Occipital lobe (tissue), 2 donors: Measurements from ENCODE around the gene ATXN1. TPM values are rescaled to one million over a fixed set of nuclear protein-coding genes. Genes with fewer than 3 reads are reported as not detected.
"Not testable (repeated sequence)": the region's sequence is repeated elsewhere in the genome, so short reads cannot be mapped to it uniquely, and the experiment has no call there.

Experiments used
- DNase-seq: peaks from one replicate; lab custom pipeline; 2025; lab: John Stamatoyannopoulos, UW
- total RNA-seq: library from RNA; depleted of rRNA; stranded (reverse); fragments of >200 nt; gene quantifications from one replicate; pipeline ENCODE4 v1.2.3, GENCODE V29; 2014

Gene ATXN1
- total RNA-seq, 1 donor from 2014 or later: 102 TPM

DNA sequence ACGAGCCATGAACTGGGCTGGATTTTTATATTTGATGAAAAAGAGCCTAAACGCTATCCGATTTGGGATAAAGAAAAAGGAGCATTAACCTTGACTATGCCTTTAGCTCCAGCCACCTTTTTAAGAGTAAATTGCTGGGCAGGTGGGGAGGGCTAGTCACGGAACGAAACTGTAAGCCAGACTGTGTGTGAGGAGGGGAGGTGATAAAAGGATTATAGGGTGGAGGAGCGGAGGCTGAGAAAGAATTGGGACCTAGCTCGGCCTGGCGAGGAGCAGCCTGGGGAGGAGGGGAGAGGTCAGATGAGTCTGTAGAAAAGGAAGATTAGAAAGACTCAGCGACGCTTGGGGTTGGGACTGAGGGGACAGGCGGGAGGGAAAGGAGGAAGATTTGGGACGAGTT lies 498.5 kb downstream of the ATXN1 start:
- DNase-seq: not testable (repeated sequence)

DNA sequence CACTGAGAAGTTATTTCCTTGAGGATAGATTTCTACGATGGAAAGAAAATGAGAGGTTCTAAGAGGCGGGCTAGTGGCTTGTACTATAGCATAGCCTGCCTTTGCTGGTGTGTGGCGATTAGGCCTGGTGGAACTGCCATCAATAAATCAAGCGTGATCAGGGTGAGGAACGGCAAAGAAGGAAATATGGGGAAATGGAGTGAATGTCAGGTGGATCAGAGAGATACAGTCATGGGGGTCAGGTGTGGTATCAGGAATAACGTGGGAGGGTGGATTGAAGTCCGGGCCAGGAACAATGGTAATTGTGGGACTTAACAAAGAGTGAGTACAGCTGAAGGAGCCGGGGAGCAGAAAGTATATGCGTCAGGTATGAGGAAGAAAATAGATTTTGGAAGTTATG lies 500.7 kb downstream of the ATXN1 start:
- not testable (repeated sequence) for DNase-seq

DNA sequence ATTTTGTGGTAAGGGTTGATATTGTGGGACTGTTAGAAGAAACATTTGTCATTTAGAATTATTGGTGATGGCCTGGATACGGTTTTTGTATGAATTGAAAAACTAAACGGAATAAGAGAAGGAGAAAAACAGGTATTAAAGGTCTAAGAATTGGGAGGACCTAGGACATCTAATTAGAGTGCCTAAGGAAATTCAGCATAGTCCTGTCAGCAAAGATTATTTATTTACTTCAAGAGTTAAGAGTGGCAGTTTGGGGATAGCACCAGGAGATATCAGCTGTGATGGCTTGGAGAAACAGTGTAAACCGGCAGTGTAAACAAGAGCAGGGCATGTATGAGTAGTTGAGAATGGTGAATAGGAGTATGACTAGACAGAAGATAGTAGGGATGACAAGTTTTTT lies 501.7 kb downstream of the ATXN1 start:
- DNase-seq: not testable (repeated sequence)

DNA sequence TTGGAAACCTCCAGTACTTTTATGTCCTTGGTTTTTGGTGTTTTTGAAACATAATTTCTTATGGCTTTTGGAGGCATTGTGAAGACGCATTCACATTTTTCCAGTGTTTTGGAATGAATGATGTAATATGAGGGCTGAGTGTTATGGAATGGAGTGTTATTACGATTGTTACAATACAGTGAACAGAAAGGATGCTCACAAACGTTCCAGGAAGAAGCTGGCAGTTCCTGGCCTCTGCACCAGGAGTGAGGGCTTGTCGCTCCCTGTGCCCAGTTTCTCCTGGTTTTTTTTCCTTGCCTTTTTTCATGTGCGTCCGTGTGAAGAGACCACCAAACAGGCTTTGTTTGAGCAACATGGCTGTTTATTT lies 502.6 kb downstream of the ATXN1 start:
- no peak for DNase-seq

DNA sequence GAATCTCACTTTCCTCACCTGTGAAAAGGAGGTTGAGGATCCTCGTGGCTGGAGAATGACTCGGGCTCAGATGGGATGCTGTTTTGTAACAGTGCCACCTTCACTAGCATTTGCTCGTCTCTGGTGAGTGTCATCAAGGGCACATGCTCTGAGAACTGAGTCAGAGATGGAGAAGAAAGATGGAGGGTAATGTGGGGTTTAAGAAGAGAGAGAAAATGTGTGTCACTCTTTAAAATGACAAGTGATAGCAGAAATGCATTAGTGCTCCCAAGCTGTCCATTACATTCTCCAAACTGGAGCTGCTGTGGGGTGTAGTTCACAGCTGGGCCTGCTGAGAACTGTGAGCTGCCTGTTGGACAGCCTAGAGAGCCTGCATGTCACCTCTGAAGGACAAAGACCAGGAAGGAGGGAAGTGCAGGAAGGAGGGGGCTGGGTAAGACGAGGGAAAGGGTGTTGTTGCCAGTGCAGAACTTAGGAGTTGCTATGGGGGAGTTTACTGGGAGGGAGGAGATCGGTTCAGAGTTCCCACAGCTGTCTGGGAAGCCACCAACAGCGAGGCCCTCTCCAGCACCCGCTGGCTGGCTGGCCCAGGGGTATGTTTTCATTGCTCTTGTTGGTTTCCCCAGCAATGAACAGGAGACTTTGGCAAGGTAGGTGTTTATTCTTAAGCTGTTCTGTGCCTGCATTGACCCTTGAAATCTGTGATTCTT lies 503.1 kb downstream of the ATXN1 start:
- DNase-seq: peak; percentile 12

DNA sequence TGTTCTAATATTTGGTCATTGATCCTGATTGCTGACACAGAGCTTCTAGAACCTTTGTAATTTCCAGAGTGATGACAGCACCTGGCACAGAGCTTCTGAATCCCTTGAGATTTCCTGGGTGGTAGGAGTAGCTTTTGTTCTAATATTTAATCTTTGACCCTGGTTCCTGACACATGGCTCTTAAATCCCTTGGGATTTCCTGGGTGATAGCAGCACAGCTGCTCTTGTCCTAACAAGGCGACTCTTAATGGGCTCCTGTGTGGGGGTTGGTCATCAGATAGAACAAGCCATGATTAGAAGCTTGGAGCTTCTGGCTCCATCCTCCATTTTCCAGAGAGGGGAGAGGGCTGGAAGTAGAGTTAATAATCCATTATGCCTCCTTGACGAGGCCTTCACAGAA lies 504.5 kb downstream of the ATXN1 start:
- DNase-seq: no peak

DNA sequence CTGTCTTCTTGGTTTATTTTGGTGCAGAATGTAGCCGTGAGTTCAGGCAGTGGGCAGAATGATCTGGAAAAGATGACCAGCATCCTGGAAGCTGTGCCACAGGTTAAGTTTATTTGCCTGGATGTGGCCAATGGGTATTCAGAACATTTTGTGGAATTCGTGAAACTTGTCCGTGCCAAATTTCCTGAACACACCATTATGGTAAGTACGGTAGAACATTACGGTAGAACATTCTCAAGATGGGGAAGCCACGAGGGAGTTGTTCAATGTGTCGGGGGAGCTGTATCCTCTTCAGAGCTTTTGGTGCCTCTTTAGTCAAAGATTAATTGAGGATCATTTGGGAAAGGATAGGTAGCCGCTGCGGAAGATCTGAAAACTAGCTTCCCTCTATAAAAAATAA lies 506.7 kb downstream of the ATXN1 start:
- no peak for DNase-seq

DNA sequence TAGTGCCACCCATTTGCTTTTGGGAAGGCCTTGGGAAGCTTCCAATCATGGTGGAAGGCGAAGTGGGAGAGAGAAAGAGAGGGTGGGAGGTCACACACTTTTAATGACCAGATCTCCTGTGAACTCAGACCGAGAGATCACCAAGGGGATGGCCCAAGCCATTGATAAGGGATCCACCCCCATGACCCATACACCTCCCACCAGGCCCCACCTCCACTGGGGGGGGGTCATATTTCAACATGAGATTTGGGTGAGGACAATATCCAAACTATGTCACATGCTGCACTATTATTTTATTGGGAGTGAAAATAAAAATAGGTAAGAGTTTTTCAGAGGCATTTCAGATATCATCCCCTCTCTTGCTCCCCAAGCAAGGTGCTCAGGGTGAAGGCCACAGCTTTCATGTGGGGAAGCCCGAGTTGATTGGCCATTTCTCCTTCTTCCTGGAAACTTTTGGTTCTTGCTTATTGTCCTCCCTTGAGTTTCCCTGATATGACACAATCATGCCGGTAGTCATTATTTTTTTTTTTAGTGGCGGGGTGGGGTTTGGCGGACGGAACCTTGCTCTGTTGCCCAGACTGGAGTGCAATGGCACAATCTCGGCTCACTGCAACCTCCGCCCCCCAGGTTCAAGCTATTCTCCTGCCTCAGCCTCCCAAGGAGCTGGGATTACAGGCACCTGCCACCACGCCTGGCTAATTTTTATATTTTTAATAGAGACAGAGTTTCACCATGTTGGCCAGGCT lies 507.7 kb downstream of the ATXN1 start:
- DNase-seq: no peak

DNA sequence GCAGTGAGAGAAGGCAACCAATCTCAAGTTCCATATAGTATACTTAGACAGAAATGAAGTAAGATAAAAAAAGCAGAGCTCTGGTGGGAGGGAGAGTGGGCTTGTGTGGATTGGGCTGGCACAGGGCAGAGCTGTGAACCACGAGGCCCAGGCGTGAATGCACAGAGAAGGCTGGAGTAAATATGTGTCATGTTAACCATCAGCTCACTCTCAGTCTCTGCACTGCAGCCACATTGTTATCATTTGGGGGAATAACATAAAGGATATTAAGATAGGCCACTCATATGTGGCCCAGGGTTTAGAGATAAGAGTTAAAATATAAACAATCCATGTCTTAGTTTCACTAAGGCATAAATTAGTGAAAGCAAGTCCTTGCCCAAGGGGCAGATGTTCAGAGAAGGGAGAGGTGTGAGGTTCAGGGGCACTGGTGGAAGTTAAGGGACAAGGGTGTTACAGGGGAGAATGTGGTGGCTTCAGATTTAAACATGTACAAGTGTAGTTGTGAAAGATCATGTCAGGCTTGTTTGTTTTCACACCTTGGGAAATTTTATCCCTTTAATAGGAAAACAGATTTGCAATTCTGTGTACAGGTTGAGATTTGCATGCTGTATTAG lies 508.5 kb downstream of the ATXN1 start:
- no peak for DNase-seq

DNA sequence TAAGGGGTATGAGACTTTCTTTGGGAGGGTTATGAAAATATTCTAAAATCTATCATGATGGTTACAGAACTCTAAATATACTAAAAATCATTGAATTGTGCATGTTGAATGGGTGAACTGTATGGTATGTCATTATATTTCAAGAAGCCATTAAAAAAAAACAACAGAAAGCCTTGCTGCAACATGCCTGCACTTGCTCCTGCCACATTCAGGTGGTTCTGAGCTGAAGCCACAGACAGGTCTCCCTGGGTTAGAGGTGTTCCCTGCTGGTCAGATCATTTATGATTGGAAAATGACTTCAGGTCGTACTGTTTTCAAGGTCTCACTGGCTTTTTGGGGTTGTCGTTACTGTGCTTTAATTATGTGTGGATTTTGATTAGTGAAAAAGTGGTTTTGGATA lies 509.6 kb downstream of the ATXN1 start:
- no peak for DNase-seq

DNA sequence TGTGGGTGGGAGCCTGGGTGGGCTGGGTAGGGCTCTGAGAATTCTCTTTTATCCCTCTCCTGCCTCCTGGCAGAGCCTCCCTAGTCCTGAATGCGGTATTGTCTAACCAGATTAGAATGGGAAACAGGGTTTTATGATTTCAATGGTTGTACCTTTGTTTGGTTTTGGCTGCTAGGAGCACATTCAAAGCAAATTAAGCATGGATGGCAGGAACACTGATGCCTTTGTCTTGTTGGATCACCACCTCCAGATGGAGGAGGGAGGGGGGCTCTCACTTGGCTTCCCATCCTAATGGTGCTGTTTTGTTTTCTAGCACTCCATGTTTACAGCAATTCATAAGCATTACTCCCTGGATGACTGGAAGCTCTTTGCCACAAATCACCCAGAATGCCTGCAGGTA lies 511.3 kb downstream of the ATXN1 start:
- DNase-seq: no peak
